Neural progenitor cell (in vitro differentiated cells): ENCODE data around the gene CDK5RAP2. TPM values are rescaled to one million over a fixed set of nuclear protein-coding genes. Genes with fewer than 3 reads are reported as not detected.

Source experiments
- DNase-seq: peaks from one replicate; pipeline ENCODE4 v3.0.0-alpha.2; 2016; ENCODE audit warnings: low spot score
- H2AFZ ChIP-seq: fragments of 200-600 bp; sonication (generic); replicated peaks from 2 replicates; pipeline ENCODE4 v1.6.1; 2016; ENCODE audit warnings: antibody characterized with exemption
- H3F3A ChIP-seq: fragments of 200-600 bp; sonication (generic); 2 replicates; pipeline ENCODE4 v1.6.1; 2016; ENCODE audit warnings: antibody characterized with exemption, low read depth
- H3K27ac ChIP-seq: fragments of 200-600 bp; sonication (generic); 2 replicates; pipeline ENCODE4 v1.5.1; 2016; ENCODE audit warnings: mild to moderate bottlenecking
- H3K27me3 ChIP-seq: fragments of 200-600 bp; sonication (generic); 2 replicates; pipeline ENCODE4 v1.6.1; 2016; ENCODE audit warnings: mild to moderate bottlenecking, moderate library complexity
- H3K36me3 ChIP-seq: fragments of 200-600 bp; sonication (generic); 2 replicates; pipeline ENCODE4 v1.5.1; 2016
- H3K4me1 ChIP-seq: fragments of 200-600 bp; sonication (generic); 2 replicates; pipeline ENCODE4 v1.6.1; 2016; ENCODE audit warnings: mixed run types
- H3K4me2 ChIP-seq: fragments of 200-600 bp; sonication (generic); 2 replicates; pipeline ENCODE4 v1.6.1; 2016
- H3K4me3 ChIP-seq: fragments of 200-600 bp; sonication (generic); 2 replicates; pipeline ENCODE4 v1.5.1; 2016
- H3K79me2 ChIP-seq: fragments of 200-600 bp; sonication (generic); 2 replicates; pipeline ENCODE4 v1.6.1; 2016; ENCODE audit warnings: low read depth
- H3K9ac ChIP-seq: fragments of 200-600 bp; sonication (generic); 2 replicates; pipeline ENCODE4 v1.6.1; 2016
- H3K9me3 ChIP-seq: fragments of 200-600 bp; sonication (generic); 2 replicates; pipeline ENCODE4 v1.5.1; 2016; ENCODE audit warnings: low read depth
- H4K20me1 ChIP-seq: fragments of 200-600 bp; sonication (generic); 2 replicates; pipeline ENCODE4 v1.6.1; 2016; ENCODE audit warnings: low read depth
- H3K27ac Mint-ChIP-seq: 3 replicates; pipeline ENCODE4 v1.8.0; 2021; ENCODE audit warnings: mixed read lengths
- H3K27me3 Mint-ChIP-seq: 2 replicates; pipeline ENCODE4 v1.8.0; 2022; ENCODE audit warnings: low read depth, mild to moderate bottlenecking, inconsistent platforms, moderate library complexity, mixed read lengths; ENCODE audit not compliant: insufficient read depth
- H3K36me3 Mint-ChIP-seq: 3 replicates; pipeline ENCODE4 v1.8.0; 2021; ENCODE audit warnings: mixed read lengths
- H3K4me1 Mint-ChIP-seq: 3 replicates; pipeline ENCODE4 v1.8.0; 2021; ENCODE audit warnings: mixed read lengths
- H3K4me3 Mint-ChIP-seq: 3 replicates; pipeline ENCODE4 v1.8.0; 2021; ENCODE audit warnings: mild to moderate bottlenecking, moderate library complexity, mixed read lengths
- H3K9me3 Mint-ChIP-seq: 3 replicates; pipeline ENCODE4 v1.8.0; 2020; ENCODE audit warnings: mixed read lengths
- EZH2 ChIP-seq: fragments of 200-600 bp; sonication (generic); IDR thresholded peaks from 2 replicates; pipeline ENCODE4 v1.6.1; 2017; ENCODE audit warnings: antibody characterized with exemption, mild to moderate bottlenecking, moderate library complexity
- EZH2phosphoT487 ChIP-seq: fragments of 200-600 bp; sonication (generic); IDR thresholded peaks from 2 replicates; pipeline ENCODE4 v1.6.1; 2017; ENCODE audit warnings: antibody characterized with exemption
- total RNA-seq: library from RNA; depleted of rRNA; stranded (reverse); fragments of >200 nt; gene quantifications from 2 replicates; pipeline ENCODE4 v1.2.3, GENCODE V29; 2015; ENCODE audit warnings: low replicate concordance
- TF ChIP-seq, protein P1 (sequence below): fragments of 200-600 bp; sonication (generic); IDR thresholded peaks from 2 replicates; pipeline ENCODE4 v1.5.1; 2017; ENCODE audit warnings: antibody characterized with exemption, mild to moderate bottlenecking

Gene CDK5RAP2
- total RNA-seq, 1 donor from 2014 or later: 62.5 TPM

DNA sequence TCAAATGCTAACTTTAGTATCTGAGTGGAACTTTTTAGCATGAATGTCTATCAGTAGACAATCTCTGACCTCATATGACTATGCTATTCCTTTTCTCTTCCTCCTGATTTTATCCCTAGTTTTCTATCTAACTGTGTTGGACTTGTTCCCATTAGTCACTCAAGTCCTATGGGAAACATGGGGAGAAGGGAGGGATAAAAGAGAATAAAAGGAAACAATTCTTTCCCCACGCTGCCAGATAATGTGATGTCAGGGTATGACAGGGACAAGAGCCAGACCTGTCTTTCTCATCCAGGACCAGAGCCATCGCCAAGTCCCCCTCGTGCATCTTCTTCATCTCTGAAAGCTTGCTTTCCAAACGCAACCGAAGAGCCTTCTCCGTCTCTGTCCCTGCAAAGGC is 43.9 kb downstream of the CDK5RAP2 start:
- peaks cover 25% of the 10 kb centered on the region for H3K36me3 ChIP-seq
- H3K79me2 ChIP-seq: no peaks in the 10 kb centered on the region
- DNase-seq: no peak
- no peaks in the 10 kb centered on the region for H3K27me3 ChIP-seq
- H3K4me2 ChIP-seq: no peak overlapping the region
- no peak overlapping the region for H3K27ac ChIP-seq
- peaks cover 7% of the 10 kb centered on the region for H3K4me1 ChIP-seq
- no peaks in the 10 kb centered on the region for H3K27me3 Mint-ChIP-seq
- H3K36me3 Mint-ChIP-seq: peaks cover 33% of the 10 kb centered on the region
- no peak for TF ChIP-seq EZH2phosphoT487
- TF ChIP-seq EZH2: no peak
- TF ChIP-seq, protein P1, sequence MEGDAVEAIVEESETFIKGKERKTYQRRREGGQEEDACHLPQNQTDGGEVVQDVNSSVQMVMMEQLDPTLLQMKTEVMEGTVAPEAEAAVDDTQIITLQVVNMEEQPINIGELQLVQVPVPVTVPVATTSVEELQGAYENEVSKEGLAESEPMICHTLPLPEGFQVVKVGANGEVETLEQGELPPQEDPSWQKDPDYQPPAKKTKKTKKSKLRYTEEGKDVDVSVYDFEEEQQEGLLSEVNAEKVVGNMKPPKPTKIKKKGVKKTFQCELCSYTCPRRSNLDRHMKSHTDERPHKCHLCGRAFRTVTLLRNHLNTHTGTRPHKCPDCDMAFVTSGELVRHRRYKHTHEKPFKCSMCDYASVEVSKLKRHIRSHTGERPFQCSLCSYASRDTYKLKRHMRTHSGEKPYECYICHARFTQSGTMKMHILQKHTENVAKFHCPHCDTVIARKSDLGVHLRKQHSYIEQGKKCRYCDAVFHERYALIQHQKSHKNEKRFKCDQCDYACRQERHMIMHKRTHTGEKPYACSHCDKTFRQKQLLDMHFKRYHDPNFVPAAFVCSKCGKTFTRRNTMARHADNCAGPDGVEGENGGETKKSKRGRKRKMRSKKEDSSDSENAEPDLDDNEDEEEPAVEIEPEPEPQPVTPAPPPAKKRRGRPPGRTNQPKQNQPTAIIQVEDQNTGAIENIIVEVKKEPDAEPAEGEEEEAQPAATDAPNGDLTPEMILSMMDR: no peak
- no peak overlapping the region for H3K4me3 ChIP-seq
- no peaks in the 10 kb centered on the region for H3K9me3 ChIP-seq
- H3K27ac Mint-ChIP-seq: no peak overlapping the region
- H3F3A ChIP-seq: peaks cover 7% of the 10 kb centered on the region
- peaks cover 11% of the 10 kb centered on the region for H4K20me1 ChIP-seq
- H2AFZ ChIP-seq: no peak overlapping the region
- H3K4me3 Mint-ChIP-seq: no peak overlapping the region
- peaks cover 7% of the 10 kb centered on the region for H3K4me1 Mint-ChIP-seq
- H3K9ac ChIP-seq: no peak overlapping the region
- no peaks in the 10 kb centered on the region for H3K9me3 Mint-ChIP-seq

DNA sequence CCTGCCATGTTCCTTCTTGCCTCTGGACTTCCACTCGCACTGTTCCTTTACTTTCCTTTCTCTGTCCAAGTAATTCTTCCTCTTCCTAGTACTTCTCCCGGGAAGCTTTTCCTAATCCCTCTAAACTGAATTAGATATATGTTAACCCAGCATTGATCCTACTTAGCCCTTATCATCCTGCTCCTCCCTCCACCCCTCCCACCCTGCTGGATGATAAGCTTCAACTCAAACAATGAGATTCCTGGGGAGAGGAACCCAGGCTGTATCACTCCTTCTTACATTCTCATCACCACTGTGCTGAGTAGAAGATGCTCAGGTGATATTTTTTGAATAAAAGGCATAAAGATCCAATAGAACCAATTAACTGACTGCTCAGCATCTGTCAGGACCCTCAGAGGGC is 45.7 kb downstream of the CDK5RAP2 start:
- Mint-ChIP-seq H3K36me3 (peaks cover 45% of the 10 kb centered on the region), H3K27me3 (no peaks in the 10 kb centered on the region), H3K4me3 (no peak overlapping the region), H3K9me3 (no peaks in the 10 kb centered on the region), H3K4me1 (no peaks in the 10 kb centered on the region), H3K27ac (no peak overlapping the region)
- Histone ChIP-seq H3K79me2 (no peaks in the 10 kb centered on the region), H3K4me1 (peaks cover 9% of the 10 kb centered on the region), H3K27ac (no peak overlapping the region), H3K36me3 (peaks cover 35% of the 10 kb centered on the region), H3K9me3 (no peaks in the 10 kb centered on the region), H2AFZ (no peak overlapping the region), H3K9ac (no peak overlapping the region), H4K20me1 (peaks cover 11% of the 10 kb centered on the region), H3K4me2 (no peak overlapping the region), H3F3A (peaks cover 7% of the 10 kb centered on the region), H3K4me3 (no peak overlapping the region), H3K27me3 (no peaks in the 10 kb centered on the region)
- DNase-seq: peak; percentile 28
- TF ChIP-seq, protein P1: no peak
- TF ChIP-seq EZH2phosphoT487 (no peak), EZH2 (no peak)

DNA sequence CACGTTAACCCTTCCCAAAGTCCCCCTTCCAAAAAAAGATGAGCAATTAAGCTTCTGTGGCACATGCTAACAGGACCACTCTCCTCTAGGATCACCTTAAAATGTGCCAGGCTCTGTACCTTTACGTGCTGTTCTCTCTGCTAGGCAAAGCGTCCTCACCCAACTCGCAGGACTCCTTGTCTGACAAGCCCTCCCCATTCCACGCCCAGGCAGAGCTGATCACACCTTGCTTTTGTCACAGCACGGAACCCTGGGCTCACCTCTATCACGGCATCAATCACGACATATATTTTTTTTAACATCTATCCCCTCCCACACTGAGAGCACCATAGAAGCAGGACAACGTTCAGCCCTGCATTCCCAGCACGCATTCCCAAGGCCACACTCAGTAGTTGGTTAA is 47.1 kb downstream of the CDK5RAP2 start:
- H3K4me1 Mint-ChIP-seq: no peaks in the 10 kb centered on the region
- Histone ChIP-seq H3K4me3 (no peak overlapping the region), H3K9me3 (no peaks in the 10 kb centered on the region), H3K36me3 (peaks cover 33% of the 10 kb centered on the region), H3K9ac (no peak overlapping the region), H4K20me1 (peaks cover 11% of the 10 kb centered on the region), H3K27ac (no peak overlapping the region), H3K79me2 (no peaks in the 10 kb centered on the region), H3F3A (peaks cover 7% of the 10 kb centered on the region), H2AFZ (no peak overlapping the region), H3K27me3 (no peaks in the 10 kb centered on the region), H3K4me1 (peaks cover 14% of the 10 kb centered on the region), H3K4me2 (no peak overlapping the region)
- peaks cover 56% of the 10 kb centered on the region for H3K36me3 Mint-ChIP-seq
- no peak overlapping the region for H3K4me3 Mint-ChIP-seq
- H3K27me3 Mint-ChIP-seq: no peaks in the 10 kb centered on the region
- TF ChIP-seq EZH2: no peak
- TF ChIP-seq, protein P1: no peak
- TF ChIP-seq EZH2phosphoT487: no peak
- H3K27ac Mint-ChIP-seq: no peak overlapping the region
- DNase-seq: no peak
- H3K9me3 Mint-ChIP-seq: no peaks in the 10 kb centered on the region
